AG08395 (cell line): ENCODE measurements around the gene NUDT14.

Experiments used
- DNase-seq: peaks from one replicate; pipeline ENCODE4 v3.0.0; 2012; ENCODE audit warnings: mixed read lengths, low spot score

The NUDT14 gene

GRCh38 chr14:105173901-105174894 lies 6.9 kb downstream of the NUDT14 start:
- no peak for DNase-seq

DNA sequence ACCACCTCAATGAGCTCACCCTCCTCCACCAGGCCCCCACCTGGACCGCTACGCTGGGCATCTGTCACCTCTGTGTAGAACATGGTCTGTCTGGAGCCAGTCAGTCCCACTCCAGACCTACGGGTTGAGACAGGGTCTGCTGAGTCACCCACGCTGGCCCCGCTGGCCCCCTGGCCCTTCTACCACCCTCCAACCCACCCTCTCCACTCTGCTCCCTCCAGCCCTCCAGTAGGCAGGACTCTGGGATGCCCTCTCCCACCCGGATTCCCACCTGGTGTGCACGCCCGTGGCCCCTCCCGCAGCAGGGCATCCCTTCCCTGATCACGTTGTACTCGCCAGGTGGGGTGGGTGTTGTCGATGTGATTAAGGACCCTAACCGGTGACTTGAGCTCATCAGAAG lies 8.0 kb downstream of the NUDT14 start:
- no peak for DNase-seq

GRCh38 chr14:105172476-105172875 lies 8.6 kb downstream of the NUDT14 start:
- no peak for DNase-seq

GRCh38 chr14:105171004-105171673 lies 10.0 kb downstream of the NUDT14 start:
- no peak for DNase-seq

DNA sequence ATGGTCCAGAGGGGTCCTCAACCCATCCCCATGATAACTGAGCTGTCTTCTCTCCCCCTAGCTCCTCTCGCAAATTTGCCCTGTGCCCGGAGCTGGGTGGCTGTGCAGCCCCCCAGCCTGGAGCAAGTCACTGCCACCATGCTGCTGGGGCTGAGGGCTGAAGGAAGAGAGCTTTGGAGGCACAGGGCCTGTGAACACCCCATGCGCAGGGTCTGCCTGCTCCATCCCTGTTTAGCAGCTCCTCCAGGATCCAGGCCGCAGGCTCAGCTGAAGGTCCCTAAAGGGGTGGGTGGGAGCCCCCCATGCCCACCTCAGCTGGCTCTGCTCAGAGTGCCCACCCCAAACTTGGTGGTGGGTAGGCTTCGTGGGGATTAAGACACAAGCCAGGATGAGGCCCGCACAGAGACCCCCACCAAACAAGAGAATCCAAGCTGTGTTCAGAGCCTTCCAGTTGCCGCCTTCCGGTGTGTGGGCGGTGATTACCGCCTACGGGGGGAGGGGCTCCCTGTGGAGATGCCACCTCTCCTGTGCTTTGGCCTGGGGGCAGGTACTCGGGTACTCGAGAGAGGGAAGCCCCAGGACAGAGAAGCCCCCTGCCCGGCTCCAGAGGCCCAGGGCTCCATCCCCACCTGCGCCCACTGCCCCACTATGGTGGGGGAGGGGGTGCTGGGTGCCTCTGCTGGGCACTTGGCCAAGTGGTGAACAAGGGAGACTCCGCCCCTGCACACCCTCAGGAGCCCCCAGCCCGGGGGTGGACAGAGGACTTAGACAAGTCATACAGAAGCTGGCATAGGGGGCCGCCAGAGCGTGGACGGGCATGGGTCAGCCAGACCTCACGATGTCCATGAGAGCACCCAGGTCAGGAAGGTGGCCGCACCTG lies 11.1 kb downstream of the NUDT14 start:
- DNase-seq, result no peak

DNA sequence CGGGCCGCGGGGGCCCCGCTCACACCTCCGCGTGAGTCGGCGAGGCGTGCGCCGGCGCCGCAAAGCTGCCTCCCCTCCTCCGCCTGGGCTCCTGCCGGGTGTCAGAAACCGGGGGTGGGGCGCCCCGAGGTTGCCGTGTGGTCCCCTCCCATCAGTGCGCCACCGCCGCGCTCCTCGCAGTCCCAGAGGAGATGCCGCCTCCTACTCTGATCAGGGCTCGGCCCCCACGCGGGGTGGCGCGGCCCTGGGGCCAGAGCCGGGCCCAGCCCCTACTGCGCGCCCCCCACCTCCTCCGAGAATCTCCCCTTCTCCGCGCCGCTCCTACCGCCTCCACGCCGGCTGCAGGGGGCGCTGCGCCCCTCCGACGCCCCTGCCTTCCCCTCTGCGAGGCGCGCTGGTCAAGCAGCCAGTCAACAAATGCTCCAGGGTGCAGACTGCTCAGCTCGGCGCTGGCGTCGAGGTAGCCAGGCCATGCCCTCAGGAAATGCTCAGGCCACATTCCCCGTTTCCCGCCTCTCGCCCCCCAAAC lies 12.1 kb downstream of the NUDT14 start:
- no peak for DNase-seq

GRCh38 chr14:105168496-105168978 lies 12.6 kb downstream of the NUDT14 start, which contains the start of gene JAG2:
Gene JAG2 (minus strand): TSS chr14:105168776. CDS start chr14:105168420, 356 bp downstream.
- no peak for DNase-seq

DNA sequence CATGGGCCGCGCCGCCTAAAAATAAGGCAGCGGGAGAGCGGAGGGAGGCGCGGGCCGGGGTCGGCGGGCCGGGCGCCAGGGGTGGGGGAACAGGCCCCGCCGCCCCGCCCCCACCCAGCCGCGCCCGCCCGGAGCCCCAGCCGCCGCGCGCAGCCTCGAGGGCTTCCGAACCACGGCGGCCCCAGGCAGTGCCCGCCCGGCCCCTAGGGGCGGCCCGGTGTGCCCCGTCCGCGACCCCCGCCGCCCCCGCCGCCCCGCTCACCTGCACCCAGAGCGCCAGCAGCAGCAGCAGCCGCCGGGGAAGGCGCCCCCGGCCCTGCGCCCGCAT lies 13.1 kb downstream of the NUDT14 start:
- no peak for DNase-seq

GRCh38 chr14:105167303-105168092 lies 13.6 kb downstream of the NUDT14 start:
- no peak for DNase-seq

GRCh38 chr14:105166571-105167302 lies 14.4 kb downstream of the NUDT14 start:
- DNase-seq, result no peak

DNA sequence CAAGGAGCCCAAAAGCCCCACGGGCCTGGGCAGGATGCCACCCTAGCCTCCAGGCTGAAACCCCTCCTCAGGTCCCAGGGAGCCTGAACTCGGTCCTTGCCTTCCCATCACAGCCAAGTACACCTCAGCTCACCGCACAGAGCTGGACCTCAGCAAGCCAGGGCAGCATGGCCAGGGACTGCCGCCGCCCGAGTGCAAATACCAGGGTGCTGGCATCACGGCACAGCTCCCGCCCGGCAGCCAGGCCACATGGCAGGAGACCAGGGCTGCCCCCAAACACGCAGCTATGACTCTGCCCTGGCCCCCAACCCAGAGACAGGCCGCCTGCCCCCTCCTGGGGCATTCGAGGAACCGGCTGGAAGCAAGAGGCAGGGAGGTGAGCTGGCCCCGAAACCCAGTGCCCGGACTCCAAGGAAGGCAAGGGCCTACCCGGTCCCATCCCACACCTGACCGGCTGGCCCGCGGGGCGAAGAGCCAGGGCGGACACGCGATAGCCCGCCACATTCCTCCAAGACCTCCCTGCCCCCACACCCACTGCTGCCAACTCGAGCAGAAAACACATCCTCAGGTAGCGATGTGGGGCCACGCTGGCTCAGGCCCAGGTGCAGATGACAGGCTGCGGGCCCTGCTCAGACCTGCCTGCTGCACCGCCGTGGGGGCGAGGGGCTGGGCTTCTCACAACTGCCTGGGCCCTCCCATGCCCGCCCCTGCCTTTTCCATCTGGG lies 15.2 kb downstream of the NUDT14 start:
- no peak for DNase-seq

- DNase-seq, result no peak
Measured at GRCh38 chr14:105165134-105165704, 15.9 kb downstream of the NUDT14 start.

- no peak for DNase-seq
Measured at GRCh38 chr14:105163040-105163742, 17.9 kb downstream of the NUDT14 start.

- DNase-seq, result no peak
Measured at GRCh38 chr14:105162669-105162979, 18.5 kb downstream of the NUDT14 start.

DNA sequence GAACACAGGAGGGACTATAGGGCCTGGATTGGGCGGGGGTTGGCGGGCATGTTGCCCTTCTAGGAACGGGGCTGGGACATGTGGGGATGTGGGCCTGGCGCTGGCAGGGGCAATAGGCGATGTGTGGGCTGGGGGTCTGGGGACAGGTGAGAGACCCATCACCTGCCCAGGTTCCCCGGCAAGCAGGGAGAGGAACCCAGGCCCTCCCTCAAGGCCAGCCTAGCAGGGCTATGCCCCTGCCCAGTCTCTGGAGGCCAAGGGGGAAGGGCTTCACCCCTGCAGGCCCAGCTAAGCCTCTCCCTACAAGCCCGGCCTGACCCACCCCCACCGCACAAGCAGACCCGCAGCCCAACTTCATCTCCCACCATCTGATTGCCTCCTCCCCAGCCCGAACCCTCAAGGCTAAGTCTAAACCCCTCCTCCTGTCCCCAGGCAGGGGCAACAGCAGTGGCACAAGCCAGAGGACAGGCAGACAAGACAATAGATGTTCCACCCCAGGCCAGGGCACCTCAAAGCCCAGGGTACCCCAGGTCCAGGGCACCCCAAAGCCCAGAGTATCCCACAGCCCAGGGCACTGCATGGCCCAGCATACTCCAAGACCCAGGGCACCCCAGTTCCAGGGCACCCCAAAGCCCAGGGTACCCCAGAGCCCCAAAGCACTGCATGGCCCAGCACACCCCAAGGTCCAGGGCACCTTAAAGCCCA lies 19.0 kb downstream of the NUDT14 start:
- DNase-seq, result peak; percentile 42

- no peak for DNase-seq
Measured at GRCh38 chr14:105161309-105161708, 19.8 kb downstream of the NUDT14 start.

- DNase-seq, result no peak
Measured at GRCh38 chr14:105160776-105161175, 20.3 kb downstream of the NUDT14 start.

- DNase-seq, result no peak
Measured at GRCh38 chr14:105159344-105159743, 21.8 kb downstream of the NUDT14 start.
